Measurements from ENCODE around the gene ICAM5. TPM values are rescaled to one million over a fixed set of nuclear protein-coding genes. Genes with fewer than 3 reads are reported as not detected.
"Not testable (repeated sequence)": the region's sequence is repeated elsewhere in the genome, so short reads cannot be mapped to it uniquely, and the experiment has no call there.

Gene ICAM5
- total and polyA plus RNA-seq, 2 experiments from 2014 or later, result 21.0 to 53.0 TPM

DNA sequence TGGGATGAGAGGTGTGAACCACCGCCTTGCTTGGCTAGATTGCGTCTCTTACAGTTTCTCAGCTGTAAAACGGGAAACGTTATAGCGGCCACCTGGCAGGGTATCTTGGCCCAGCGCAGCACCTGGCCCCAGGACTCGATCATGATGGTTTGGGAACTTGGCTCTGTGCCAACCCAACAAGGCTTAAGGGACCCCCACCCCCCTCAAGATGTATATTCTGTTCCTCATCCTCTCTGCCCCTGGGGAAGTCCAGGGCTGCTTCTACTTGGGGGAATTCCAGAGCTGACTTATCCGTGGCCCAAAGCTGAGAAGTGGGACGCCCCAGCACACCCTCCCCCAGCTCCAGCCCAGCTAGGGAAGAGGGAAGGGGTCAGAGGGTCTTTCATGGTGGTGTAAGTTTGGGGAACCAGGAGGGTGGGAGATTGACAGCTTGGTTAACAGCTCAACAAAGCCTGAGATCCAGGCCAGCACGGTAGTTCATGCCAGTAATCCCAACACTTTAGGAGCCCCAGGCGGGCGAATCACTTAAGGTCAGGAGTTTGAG, 18.1 kb upstream of the ICAM5 start:
- DNase-seq (ENCODE audit: low read depth in 1 of 2, low spot score in 1 of 2), result peak in 1 of 2 donors; percentile 51
- H3K4me1 ChIP-seq (ENCODE audit: low read depth), result no peaks in the 10 kb centered on the region
- no peaks in the 10 kb centered on the region for H3K36me3 ChIP-seq
- peaks cover 33% of the 10 kb centered on the region for H3K27me3 ChIP-seq
- no peak overlapping the region for H3K27ac ChIP-seq
- H3K9me3 ChIP-seq (ENCODE audit: low read depth), result no peaks in the 10 kb centered on the region
- TF ChIP-seq, protein P1, sequence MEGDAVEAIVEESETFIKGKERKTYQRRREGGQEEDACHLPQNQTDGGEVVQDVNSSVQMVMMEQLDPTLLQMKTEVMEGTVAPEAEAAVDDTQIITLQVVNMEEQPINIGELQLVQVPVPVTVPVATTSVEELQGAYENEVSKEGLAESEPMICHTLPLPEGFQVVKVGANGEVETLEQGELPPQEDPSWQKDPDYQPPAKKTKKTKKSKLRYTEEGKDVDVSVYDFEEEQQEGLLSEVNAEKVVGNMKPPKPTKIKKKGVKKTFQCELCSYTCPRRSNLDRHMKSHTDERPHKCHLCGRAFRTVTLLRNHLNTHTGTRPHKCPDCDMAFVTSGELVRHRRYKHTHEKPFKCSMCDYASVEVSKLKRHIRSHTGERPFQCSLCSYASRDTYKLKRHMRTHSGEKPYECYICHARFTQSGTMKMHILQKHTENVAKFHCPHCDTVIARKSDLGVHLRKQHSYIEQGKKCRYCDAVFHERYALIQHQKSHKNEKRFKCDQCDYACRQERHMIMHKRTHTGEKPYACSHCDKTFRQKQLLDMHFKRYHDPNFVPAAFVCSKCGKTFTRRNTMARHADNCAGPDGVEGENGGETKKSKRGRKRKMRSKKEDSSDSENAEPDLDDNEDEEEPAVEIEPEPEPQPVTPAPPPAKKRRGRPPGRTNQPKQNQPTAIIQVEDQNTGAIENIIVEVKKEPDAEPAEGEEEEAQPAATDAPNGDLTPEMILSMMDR (IDR thresholded peaks at IDR 0.05; ENCODE audit: low read depth, low read length), result no peak
- H3K4me3 ChIP-seq, result no peak overlapping the region

DNA sequence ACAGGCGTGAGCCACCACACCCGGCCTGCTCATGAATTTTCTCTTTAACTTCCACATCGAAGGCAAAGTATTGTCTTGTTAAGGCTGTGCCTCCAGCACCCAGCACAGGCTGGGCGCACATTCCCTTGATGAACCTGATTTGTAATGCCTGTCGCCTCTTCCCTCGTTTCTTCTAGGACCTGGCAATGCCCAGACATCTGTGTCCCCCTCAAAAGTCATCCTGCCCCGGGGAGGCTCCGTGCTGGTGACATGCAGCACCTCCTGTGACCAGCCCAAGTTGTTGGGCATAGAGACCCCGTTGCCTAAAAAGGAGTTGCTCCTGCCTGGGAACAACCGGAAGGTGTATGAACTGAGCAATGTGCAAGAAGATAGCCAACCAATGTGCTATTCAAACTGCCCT, 15.2 kb upstream of the ICAM5 start:
- H3K36me3 ChIP-seq, result no peaks in the 10 kb centered on the region
- peaks cover 32% of the 10 kb centered on the region for H3K27me3 ChIP-seq
- H3K9me3 ChIP-seq (ENCODE audit: low read depth), result no peaks in the 10 kb centered on the region
- no peaks in the 10 kb centered on the region for H3K4me1 ChIP-seq (ENCODE audit: low read depth)
- no peak overlapping the region for H3K4me3 ChIP-seq
- no peak for DNase-seq (ENCODE audit: low read depth in 1 of 2, low spot score in 1 of 2)
- TF ChIP-seq, protein P1 (IDR thresholded peaks at IDR 0.05; ENCODE audit: low read depth, low read length), result no peak
- H3K27ac ChIP-seq, result no peak overlapping the region

DNA sequence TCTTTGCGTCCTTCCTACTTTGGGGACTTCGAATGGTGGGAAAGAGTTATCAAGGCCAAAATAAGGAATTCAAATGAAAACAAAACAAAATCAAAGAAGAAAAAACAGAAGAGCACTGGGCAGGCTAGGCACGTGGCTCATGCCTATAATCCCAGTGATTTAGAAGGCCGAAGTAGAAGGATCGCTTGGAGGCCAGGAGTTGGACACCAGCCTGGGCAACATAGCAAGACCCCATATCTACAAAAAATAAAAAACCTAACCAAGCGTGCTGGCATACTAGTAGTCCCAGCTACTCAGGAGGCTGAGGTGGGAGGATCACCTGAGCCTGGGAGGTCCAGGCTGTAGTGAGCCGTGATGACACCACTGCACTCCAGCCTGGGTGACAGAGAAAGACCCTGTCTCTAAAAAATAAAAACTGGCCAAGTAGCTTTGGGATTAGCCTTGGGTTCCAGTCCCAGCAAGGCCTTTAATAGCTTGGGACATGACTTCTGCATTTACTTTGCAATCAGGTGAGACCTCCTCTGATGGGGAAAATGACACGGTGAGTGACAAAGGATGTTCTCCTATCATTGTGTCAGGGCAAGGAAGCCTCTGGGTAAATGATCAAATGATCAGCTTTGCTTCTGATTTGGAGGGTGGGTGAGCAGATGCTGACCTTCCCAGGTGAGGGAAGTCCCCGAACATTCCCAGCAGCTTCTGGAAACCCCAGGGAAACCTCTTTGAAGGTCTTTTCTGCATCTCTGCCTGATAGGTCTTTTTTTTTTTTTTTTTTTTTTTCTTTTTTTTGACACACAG, 11.8 kb upstream of the ICAM5 start:
- no peak overlapping the region for H3K4me3 ChIP-seq
- no peaks in the 10 kb centered on the region for H3K9me3 ChIP-seq (ENCODE audit: low read depth)
- TF ChIP-seq, protein P1 (IDR thresholded peaks at IDR 0.05; ENCODE audit: low read depth, low read length), result no peak
- H3K4me1 ChIP-seq (ENCODE audit: low read depth), result no peaks in the 10 kb centered on the region
- peaks cover under 1% of the 10 kb centered on the region for H3K27me3 ChIP-seq
- no peaks in the 10 kb centered on the region for H3K36me3 ChIP-seq
- H3K27ac ChIP-seq, result no peak overlapping the region
- DNase-seq (ENCODE audit: low read depth in 1 of 2, low spot score in 1 of 2), result no peak

DNA sequence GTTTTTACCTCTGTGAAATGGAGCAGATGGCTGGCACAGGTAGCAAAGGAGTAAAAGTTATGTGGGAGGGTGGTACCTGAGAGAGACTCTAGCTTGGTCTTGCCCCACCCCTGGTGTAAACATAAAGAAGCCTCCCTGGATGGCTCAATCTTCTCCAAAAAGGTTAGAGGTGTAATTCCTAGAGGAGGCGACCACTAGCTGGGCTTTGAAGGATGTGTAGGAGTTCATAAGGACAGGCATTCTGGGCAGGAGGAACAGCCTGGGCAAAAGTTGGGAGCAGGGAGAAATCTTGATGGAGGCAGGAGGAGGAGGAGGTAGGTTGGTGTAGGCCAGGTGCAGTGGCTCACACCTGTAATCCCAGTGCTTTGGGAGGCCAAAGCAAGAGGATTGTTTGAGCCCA, 10.8 kb upstream of the ICAM5 start:
- no peaks in the 10 kb centered on the region for H3K27me3 ChIP-seq
- H3K36me3 ChIP-seq, result no peaks in the 10 kb centered on the region
- no peaks in the 10 kb centered on the region for H3K9me3 ChIP-seq (ENCODE audit: low read depth)
- no peak overlapping the region for H3K4me3 ChIP-seq
- TF ChIP-seq, protein P1 (IDR thresholded peaks at IDR 0.05; ENCODE audit: low read depth, low read length), result no peak
- no peaks in the 10 kb centered on the region for H3K4me1 ChIP-seq (ENCODE audit: low read depth)
- H3K27ac ChIP-seq, result no peak overlapping the region
- DNase-seq (ENCODE audit: low read depth in 1 of 2, low spot score in 1 of 2), result no peak

DNA sequence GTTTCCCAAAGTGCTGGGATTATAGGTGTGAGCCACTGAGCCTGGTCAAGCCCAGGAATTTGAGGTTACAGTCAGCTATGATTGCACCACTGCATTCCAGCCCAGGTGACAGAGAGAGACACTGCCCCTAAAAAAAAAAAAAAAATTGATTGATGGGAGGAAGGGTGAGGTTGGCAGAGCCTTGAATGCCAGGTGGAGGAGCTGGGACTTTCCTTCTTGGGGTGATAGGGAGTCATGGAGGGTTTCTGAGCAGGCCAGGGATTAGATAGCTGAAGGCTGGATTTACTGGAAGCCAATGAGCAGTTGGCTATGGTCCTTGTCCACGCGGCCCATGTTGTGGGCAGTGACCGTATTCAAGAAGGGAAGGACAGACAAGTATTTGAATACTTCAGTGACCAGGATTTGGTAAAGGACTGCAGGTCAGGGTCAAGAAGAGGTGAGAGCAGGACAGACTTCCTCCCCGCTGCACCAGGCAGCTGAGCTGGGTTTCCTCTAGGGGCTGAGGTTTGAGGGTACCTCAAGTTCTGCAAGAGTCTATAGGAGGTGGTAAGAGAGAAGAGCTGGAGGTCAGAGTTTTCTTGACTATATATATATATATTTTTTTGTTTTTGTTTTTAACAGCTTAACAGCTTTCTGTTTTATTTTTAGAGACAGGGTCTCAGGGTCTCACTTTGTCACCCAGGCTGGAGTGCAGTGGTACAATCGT, 9.9 kb upstream of the ICAM5 start:
- Histone ChIP-seq H3K36me3 (no peaks in the 10 kb centered on the region), H3K27me3 (no peaks in the 10 kb centered on the region), H3K27ac (no peak overlapping the region), H3K4me3 (no peak overlapping the region), H3K4me1 (ENCODE audit: low read depth) (no peaks in the 10 kb centered on the region), H3K9me3 (ENCODE audit: low read depth) (no peaks in the 10 kb centered on the region)
- no peak for DNase-seq (ENCODE audit: low read depth in 1 of 2, low spot score in 1 of 2)
- TF ChIP-seq, protein P1 (IDR thresholded peaks at IDR 0.05; ENCODE audit: low read depth, low read length), result no peak

DNA sequence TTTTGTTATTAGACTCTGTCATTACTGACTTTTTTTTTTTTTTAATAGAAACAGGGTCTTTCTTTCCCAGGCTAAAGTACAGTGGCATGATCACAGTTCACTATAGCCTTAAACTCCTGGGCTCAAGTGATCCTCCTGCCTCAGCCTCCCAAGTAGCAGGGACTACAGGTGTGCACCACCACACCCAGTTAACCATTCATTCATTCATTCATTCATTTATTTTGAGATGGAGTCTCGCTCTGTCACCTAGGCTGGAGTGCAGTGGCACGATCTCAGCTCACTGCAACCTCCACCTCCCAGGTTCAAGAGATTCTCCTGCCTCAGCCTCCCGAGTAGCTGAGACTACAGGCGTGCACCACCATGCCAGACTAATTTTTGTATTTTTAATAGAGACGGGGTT, 7.7 kb upstream of the ICAM5 start:
- DNase-seq (ENCODE audit: low read depth in 1 of 2, low spot score in 1 of 2); H3K27ac ChIP-seq; H3K36me3 ChIP-seq; H3K4me1 ChIP-seq (ENCODE audit: low read depth); H3K27me3 ChIP-seq; H3K9me3 ChIP-seq (ENCODE audit: low read depth); H3K4me3 ChIP-seq: not testable (repeated sequence)

Data from cardiac muscle cell (in vitro differentiated cells and primary cell).